Measurements from ENCODE around the gene ZFAND3. TPM values are rescaled to one million over a fixed set of nuclear protein-coding genes. Genes with fewer than 3 reads are reported as not detected.

ZFAND3 gene
- total RNA-seq, 1 donor from 2014 or later = 92.6 TPM

- intact Hi-C loops (cut with DNase I) = no loop called here
- DNase-seq (ENCODE audit: low spot score) = peak; percentile 39
Measured at GRCh38 chr6:38178584-38178886, 359.0 kb downstream of the ZFAND3 start.

DNA sequence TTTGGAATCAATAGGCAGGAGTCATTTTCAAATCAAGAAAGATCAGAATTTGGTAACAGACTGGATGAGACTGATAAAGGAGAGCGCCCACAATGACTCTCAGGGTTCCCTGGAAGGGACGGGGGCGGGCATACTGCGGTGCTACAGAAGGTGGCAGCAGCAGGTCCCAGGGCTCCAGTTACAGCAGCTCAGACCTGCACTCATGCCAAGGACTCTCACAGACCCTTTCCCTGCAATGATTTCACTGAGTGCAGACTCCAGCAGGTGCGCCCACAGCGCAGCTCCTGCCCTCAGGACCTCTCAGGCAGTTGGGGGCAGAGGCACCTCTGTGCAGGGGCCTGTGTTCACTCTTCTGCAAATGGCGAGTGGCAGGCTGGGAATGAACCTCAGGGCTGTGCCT, 359.8 kb downstream of the ZFAND3 start:
- intact Hi-C loops (cut with DNase I) = no loop called here
- peak; percentile 43 for DNase-seq (ENCODE audit: low spot score)

DNA sequence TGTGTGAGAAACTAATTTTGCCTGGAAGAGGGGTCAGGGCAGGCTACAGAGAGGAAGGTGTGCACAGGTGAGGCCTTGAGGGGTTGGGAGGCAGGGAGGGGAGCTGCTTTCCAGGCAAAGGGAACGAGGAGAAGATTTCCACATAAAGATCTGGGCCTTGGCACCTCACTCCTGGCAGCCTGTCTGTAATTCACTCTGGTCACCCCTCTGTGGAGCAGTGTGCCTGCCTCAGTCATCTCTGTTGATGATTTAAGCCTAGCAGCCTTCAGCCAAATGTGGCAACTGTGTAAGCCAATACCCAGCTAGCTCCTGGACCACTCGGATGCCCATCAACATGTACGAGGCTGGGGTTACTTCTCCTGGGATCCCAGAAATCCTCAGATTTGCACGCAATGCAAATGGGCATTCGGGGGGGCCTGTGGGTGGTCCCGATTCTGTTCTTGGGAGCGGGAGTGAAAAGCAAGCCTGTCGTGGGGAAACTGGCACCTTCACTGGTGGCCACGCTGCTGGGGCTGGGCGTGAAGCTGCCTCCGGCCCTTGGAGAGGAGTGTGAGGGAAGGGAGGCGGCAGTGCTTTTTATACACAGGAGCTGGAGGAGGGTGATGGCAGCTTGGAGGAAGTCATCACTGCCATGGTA, 360.4 kb downstream of the ZFAND3 start:
- DNase-seq (ENCODE audit: low spot score) = peak; percentile 59
- intact Hi-C loops (cut with DNase I) = no loop called here

DNA sequence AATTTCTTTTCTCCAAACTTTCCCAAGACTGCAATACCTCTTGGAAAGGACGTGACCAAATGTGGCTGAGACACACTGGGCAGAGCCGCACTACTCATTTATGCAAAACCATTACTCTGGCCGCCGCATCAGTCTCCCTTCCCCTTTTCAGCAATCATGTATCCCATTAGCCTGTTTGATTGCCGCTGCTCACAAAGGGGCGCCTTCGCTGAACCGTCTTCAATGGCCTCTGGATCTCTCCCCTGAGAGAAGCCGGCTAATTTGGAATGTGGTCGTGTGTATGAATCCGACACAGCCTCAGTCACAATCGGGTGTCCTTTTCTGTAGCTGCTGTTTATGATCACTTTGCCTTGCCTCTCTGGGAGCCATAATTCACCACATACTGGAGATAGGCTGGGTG, 361.1 kb downstream of the ZFAND3 start:
- intact Hi-C loops (cut with DNase I) = no loop called here
- DNase-seq (ENCODE audit: low spot score) = peak; percentile 51

DNA sequence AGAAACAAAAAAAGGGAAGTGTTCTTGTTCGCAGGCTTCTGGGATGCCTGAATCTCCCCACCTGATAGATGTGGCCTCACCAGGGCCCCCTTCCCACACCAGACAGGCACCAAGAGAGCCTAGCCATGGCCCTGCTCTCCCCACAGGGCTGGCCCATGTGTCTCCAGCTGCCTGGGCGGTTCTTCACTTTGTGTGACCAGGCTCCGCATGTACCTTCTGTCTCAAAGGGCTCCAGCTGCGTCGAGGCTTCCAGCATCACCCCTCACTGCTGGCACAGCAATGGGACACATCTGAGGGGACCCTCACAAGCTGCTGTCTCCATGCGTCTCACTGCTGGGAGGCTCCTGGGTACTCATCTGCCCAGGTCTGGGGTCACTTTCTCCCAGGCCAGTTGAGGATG, 362.9 kb downstream of the ZFAND3 start:
- intact Hi-C loops (cut with DNase I) = no loop called here
- DNase-seq (ENCODE audit: low spot score) = peak; percentile 74

- DNase-seq (ENCODE audit: low spot score) = peak; percentile 71
- intact Hi-C loops (cut with DNase I) = no loop called here
Measured at GRCh38 chr6:38183856-38184584, 364.5 kb downstream of the ZFAND3 start.

DNA sequence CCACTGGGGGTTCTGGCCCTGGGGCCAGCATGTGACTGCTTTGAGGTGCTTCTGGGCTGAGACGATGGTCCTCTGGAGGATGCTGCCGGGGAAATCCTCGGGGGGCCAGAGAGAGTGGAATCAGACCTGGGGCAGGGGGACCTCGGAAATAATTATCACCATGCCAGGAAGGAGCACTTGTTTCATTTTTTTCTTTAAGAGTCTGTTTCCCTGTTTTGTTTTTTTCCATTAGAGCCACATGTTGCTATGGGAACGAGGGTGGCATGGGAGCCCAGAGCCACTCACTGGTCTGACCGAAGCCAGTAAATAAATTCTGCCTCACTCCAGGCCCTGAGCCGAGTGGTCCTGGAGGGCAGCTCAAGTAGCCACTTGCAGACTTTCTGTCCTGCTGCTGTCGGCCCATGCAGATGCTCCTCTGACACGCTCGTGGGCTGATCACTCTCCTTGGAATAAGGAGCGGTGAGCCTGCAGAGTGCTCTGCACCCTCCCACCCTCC, 365.1 kb downstream of the ZFAND3 start:
- peak; percentile 44 for DNase-seq (ENCODE audit: low spot score)

GRCh38 chr6:38185244-38185643, 365.7 kb downstream of the ZFAND3 start:
- peak; percentile 46 for DNase-seq (ENCODE audit: low spot score)
- intact Hi-C loops (cut with DNase I) = no loop called here

More for the DNA sequence above, 365.1 kb downstream of the ZFAND3 start:
- intact Hi-C loops (cut with DNase I) = no loop called here

DNA sequence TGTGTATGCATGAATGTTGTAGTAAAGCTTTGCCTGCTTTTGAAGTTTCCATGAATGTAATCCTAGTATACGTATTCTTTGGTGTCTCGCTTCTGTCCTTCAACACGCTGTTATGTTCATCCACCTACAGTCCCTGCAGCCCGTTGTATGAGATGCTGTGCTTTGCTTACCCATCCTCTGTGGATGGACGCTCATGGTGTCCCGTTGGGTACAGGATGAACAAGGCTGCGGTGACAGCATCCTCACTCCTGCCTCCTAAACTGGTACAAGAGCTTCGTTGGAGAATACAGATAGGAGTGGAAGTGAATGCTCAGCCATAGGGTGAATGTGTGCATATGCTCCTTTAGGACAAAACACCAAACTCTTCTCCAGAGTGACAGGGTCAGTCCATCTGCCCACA, 366.2 kb downstream of the ZFAND3 start:
- peak; percentile 9 for DNase-seq (ENCODE audit: low spot score)
- intact Hi-C loops (cut with DNase I) = no loop called here

- intact Hi-C loops (cut with DNase I) = no loop called here
- DNase-seq (ENCODE audit: low spot score) = peak; percentile 47
Measured at GRCh38 chr6:38187325-38187724, 367.8 kb downstream of the ZFAND3 start.

DNA sequence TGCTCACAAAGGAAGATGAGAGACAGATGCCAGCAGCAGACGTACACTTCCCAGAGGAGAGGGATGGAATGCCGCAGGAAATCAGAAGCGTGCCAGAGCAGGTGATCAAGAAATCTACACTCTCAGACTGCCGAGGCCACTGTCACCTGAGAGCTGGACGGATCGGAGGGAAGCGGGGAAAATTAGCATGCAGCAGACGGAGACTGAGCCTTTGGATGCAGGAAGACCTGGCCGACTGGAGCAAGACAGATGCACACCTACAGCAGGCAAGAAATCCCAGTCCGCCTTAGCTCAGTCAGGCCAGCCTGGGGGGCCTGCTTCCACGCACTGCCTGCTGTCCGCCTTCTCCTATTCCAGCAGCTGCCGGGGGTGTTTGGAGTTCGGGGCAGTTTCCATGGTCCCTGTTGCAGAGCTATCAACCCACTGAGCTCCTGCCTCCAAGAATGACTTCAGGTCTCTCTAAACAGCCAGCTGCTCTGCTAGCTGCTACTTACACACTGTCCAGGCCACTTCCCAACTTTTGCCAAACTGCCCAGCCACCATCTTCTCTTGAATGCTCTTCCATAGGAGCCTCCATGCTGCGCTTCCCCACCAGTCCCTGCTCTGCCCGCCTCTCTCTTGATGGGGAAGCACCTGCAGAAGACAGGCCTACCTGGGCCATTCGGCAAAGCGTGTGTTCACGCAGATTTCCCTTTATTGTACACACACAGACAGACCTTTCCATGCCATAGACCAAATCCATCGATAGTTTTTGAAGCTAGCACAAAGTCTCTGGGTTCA, 368.5 kb downstream of the ZFAND3 start:
- intact Hi-C loops (cut with DNase I) = no loop called here
- peak; percentile 68 for DNase-seq (ENCODE audit: low spot score)

DNA sequence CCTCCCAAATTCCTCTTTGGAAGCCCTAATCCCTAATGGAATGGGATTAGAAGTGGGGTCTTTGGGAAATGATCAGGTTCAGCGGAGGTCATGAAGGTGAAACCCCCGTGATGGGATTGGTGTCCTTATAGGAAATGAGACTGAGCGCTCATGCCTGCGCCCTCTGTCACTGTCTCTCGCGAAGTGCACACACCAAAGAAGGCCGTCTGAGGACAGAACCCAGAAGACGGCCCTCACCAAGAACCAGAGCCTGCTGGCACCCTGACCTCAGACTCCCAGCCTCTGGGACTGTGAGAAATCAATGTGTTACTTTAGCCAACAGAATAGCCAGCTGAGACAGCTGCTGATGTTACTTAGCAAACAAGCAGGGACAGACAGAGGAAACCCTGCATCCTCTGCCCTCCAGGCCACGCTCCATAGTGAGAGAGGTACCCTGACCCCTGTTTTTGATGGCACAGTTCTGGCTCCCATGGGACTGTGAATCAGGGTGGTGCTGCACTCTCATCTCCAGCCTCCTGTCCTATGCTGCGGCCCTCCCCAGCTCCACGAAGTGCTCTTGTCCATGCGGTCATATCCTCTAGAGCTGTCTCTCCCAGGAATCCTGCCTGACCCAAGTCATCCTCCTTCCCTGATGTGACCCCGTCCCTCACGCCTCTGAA, 369.3 kb downstream of the ZFAND3 start:
- intact Hi-C loops (cut with DNase I) = no loop called here

GRCh38 chr6:38191418-38191817, 371.9 kb downstream of the ZFAND3 start:
- intact Hi-C loops (cut with DNase I) = no loop called here
- DNase-seq (ENCODE audit: low spot score) = peak; percentile 50

More for the DNA sequence above, 369.3 kb downstream of the ZFAND3 start:
- DNase-seq (ENCODE audit: low spot score) = peak; percentile 49

DNA sequence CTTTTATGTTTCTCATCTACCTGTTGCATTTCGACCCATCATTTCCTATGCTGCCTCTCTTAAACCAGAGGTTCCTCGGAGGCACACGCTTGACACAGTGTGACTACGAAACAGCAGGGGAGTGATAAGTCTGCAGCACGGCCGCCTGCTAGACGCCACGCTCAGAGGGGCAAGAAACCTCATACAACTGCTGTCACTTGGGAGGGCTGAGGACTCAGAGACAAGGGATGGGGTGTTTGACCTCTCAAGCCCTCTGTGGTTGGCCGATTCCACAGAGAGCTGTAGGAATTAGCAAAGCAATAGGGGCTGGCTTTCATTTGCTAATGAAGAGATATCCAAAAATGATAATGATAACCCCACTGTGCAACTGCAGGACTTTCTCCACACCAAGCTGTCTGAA, 372.5 kb downstream of the ZFAND3 start:
- DNase-seq (ENCODE audit: low spot score) = peak; percentile 62

DNA sequence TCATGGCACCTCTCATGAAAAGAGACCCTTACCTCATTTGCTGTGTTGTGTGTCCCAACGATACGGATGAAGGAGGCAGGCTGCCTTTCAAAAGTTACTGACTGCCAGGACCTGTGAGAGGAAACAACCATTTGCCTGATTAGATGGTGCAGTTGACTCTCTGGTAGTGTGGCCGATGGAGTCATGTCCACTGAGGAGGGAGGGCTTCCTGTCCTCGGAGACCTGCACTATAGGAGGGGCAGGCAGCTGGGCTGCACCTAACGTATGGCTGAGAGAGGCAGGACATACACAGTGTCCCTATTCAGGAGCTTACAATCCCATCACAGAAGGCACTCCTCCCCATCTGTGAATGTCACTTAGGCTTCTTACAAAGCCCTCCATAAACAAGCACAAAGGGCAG, 373.0 kb downstream of the ZFAND3 start:
- intact Hi-C loops (cut with DNase I) = no loop called here
- no peak for DNase-seq (ENCODE audit: low spot score)

More for the DNA sequence above, 372.5 kb downstream of the ZFAND3 start:
- intact Hi-C loops (cut with DNase I) = no loop called here

GRCh38 chr6:38193051-38193450, 373.5 kb downstream of the ZFAND3 start:
- peak; percentile 60 for DNase-seq (ENCODE audit: low spot score)
- intact Hi-C loops (cut with DNase I) = no loop called here

DNA sequence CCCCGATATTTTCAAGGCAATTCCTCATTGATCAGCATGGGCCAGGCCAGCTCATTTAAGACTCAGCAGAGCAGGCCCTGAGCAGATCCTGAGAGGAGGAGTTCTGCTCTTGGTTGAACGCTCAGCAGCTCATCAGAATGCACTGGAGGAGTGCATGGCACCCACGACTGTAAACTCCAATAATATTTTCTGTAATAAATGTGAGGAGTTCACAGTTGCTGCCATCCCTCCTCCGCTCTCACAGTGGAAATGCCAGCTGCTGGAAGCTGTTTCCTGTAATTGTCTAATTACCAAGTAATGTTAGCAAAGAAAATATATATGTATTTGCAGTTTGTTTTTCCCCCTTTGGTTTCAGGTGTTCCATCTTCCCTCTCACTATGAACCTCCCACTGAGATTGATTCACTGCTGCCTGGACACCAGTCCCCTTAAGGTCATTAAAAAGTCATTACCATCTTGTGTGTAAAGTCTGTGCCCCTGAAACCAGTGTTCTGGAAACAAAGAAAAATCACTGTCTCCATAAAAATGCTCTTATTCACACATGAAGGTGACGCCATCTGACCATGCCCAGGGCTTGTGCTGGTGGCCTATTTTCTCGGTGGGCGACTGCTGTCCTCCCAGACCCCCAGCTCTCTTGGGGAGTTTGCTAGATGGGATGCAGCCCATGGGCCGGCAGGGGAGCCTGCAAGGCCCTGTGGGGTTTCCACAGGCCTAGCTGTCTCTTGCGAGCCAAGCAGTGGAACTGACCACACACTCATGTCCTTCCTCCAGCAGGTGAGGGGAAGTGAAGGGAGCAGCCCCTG, 374.2 kb downstream of the ZFAND3 start:
- DNase-seq (ENCODE audit: low spot score) = peak; percentile 54
- intact Hi-C loops (cut with DNase I) = no loop called here

- no peak for DNase-seq (ENCODE audit: low spot score)
- intact Hi-C loops (cut with DNase I) = no loop called here
Measured at GRCh38 chr6:38194282-38194572, 374.7 kb downstream of the ZFAND3 start.

DNA sequence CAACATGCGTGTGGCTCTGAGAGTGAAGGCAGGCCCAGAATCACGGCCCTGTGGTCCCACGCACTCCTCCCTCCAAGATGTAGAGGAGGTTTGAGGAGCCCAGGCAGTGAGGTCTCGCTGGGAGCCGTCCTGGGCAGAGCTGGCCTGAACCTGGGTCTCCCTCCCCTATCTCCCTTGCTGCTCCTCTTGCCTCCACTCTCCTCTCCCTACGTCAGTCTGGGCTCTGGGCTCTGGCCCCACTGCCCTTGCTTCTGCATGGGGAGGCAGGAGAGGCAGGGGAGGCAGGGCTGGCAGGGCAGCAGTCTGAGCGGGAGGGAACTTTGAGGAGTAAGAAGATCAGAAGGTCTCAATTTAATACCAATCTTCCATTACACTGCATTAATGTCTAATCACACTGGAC, 375.1 kb downstream of the ZFAND3 start:
- intact Hi-C loops (cut with DNase I) = no loop called here
- no peak for DNase-seq (ENCODE audit: low spot score)

All from cardiac septum (tissue), 1 donor.